ENCODE data around the gene CEP295NL. TPM values are rescaled to one million over a fixed set of nuclear protein-coding genes. Genes with fewer than 3 reads are reported as not detected.

The CEP295NL gene
- polyA plus RNA-seq, 3 donors = 0.38 to 0.81 TPM; not detected in 1

GRCh38 chr17:78844301-78845005 lies 58.5 kb downstream of the CEP295NL start:
- Histone ChIP-seq H2AFZ (ENCODE audit: insufficient read depth, low read depth, low read length, poor library complexity, severe bottlenecking) (no peak overlapping the region), H4K20me1 (ENCODE audit: insufficient read depth, low read length) (peaks cover under 1% of the 10 kb centered on the region), H3K4me1 (ENCODE audit: control insufficient read depth in 1 of 2, insufficient read depth in 2 of 2, low read length in 2 of 2) (peaks cover 11 to 22% of the 10 kb centered on the region in 2 donors), H3K27ac (ENCODE audit: low read depth in 1 of 2, low read length in 2 of 2) (no peak overlapping the region), H3K9ac (ENCODE audit: insufficient read depth, low read length, poor library complexity, severe bottlenecking) (no peak overlapping the region), H3K4me3 (replicated peaks in 1 of 3; ENCODE audit: low read depth in 2 of 3, low read length in 3 of 3) (no peak overlapping the region), H3K9me3 (replicated peaks in 1 of 2; ENCODE audit: control insufficient read depth in 1 of 2, insufficient read depth in 1 of 2, low read length in 2 of 2) (no peaks in the 10 kb centered on the region), H3K27me3 (ENCODE audit: control insufficient read depth in 2 of 2, insufficient read depth in 2 of 2, low read length in 2 of 2) (no peaks in the 10 kb centered on the region), H3K36me3 (replicated peaks in 1 of 2; ENCODE audit: control insufficient read depth in 1 of 2, insufficient read depth in 2 of 2, low read length in 2 of 2) (no peaks in the 10 kb centered on the region), H3K79me2 (ENCODE audit: insufficient read depth, low read length) (peaks cover 8% of the 10 kb centered on the region), H3K4me2 (replicated peaks; ENCODE audit: extremely low read depth, low read length, poor library complexity, severe bottlenecking) (no peak overlapping the region)
- DNase-seq = peak; percentile 37 to 86 (median 70)
- peaks cover 21% of the 10 kb centered on the region for H3K4me1 Mint-ChIP-seq
- H3K27me3 Mint-ChIP-seq (ENCODE audit: low read depth in 3 of 3) = peaks cover 1 to 3% (median 2%) of the 10 kb centered on the region in 3 donors
- H3K27ac Mint-ChIP-seq = peak overlapping the region in 5 of 7 donors; percentile 1 to 70 (median 52)
- no peak for TF ChIP-seq CTCF (IDR thresholded peaks at IDR 0.05)
- no peak overlapping the region for H3K4me3 Mint-ChIP-seq
- no peaks in the 10 kb centered on the region for H3K36me3 Mint-ChIP-seq
- intact Hi-C loops (cut with micrococcal nuclease) = loop anchor here (5.0 to 10.0 kb wide), 3 partner anchors 73 to 130 kb away; partner anchors contain the start of gene LGALS3BP (in 1 of the 2)
- no peaks in the 10 kb centered on the region for H3K9me3 Mint-ChIP-seq
- 37% methylated on average over 8 of the region's 9 CpGs for WGBS (ENCODE audit: insufficient coverage)

DNA sequence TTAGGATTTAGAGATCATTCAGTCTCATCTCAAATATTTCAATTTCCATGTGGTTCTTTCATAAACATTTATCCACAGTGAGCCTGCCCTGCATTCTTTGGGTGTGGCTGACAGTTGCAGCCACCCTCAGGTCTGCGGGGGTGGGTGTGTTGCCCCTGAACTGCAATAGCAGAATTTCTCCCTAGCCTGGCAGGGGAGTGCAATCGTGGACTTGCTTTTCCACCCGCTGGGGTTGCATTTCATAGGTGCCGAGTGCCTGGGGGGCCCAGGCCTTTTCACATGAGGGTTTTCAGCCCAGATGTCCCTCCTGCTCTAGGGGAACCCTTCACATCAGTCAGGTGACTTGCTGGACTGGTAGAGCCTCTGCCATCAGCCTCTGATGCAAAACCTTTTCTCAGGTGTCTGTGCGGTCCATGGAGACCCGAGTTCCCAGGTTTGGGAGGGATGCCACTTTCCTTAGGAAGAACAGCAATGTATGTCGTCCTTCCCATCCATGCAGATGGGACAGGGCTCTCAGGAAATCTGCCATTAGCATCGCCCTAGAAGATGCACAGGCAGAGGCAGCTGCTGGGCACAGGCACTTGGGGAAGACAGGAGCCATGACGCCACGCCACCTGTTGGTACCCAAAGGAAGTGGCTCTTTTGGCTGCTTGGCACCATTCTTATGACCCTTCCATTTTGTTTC lies 60.0 kb downstream of the CEP295NL start:
- H3K4me1 Mint-ChIP-seq = peaks cover 33% of the 10 kb centered on the region
- no peaks in the 10 kb centered on the region for H3K9me3 Mint-ChIP-seq
- peaks cover 22% of the 10 kb centered on the region for H3K79me2 ChIP-seq (ENCODE audit: insufficient read depth, low read length)
- WGBS (ENCODE audit: insufficient coverage) = 81% methylated on average over 7 of the region's 10 CpGs
- H3K4me2 ChIP-seq (replicated peaks; ENCODE audit: extremely low read depth, low read length, poor library complexity, severe bottlenecking) = no peak overlapping the region
- intact Hi-C loops (cut with micrococcal nuclease) = loop anchor here (5.0 to 10.0 kb wide), 3 partner anchors 74 to 132 kb away; partner anchors contain the start of gene LGALS3BP (in 1 of the 2)
- H3K4me3 ChIP-seq (replicated peaks in 1 of 3; ENCODE audit: low read depth in 2 of 3, low read length in 3 of 3) = no peak overlapping the region
- no peaks in the 10 kb centered on the region for H3K27me3 ChIP-seq (ENCODE audit: control insufficient read depth in 2 of 2, insufficient read depth in 2 of 2, low read length in 2 of 2)
- no peak overlapping the region for H2AFZ ChIP-seq (ENCODE audit: insufficient read depth, low read depth, low read length, poor library complexity, severe bottlenecking)
- H3K27ac Mint-ChIP-seq = peak overlapping the region in 1 of 7 donors; percentile 20
- no peaks in the 10 kb centered on the region for H3K9me3 ChIP-seq (replicated peaks in 1 of 2; ENCODE audit: control insufficient read depth in 1 of 2, insufficient read depth in 1 of 2, low read length in 2 of 2)
- H3K4me3 Mint-ChIP-seq = no peak overlapping the region
- peaks cover 0 to 2% of the 10 kb centered on the region in 2 donors for H3K36me3 ChIP-seq (replicated peaks in 1 of 2; ENCODE audit: control insufficient read depth in 1 of 2, insufficient read depth in 2 of 2, low read length in 2 of 2)
- peaks cover 1 to 3% (median 2%) of the 10 kb centered on the region in 3 donors for H3K27me3 Mint-ChIP-seq (ENCODE audit: low read depth in 3 of 3)
- TF ChIP-seq CTCF (IDR thresholded peaks at IDR 0.05) = peak; percentile 69
- H3K9ac ChIP-seq (ENCODE audit: insufficient read depth, low read length, poor library complexity, severe bottlenecking) = no peak overlapping the region
- H3K36me3 Mint-ChIP-seq = peaks cover 5 to 8% of the 10 kb centered on the region in 2 donors
- no peak overlapping the region for H3K27ac ChIP-seq (ENCODE audit: low read depth in 1 of 2, low read length in 2 of 2)
- H3K4me1 ChIP-seq (ENCODE audit: control insufficient read depth in 1 of 2, insufficient read depth in 2 of 2, low read length in 2 of 2) = peaks cover 18 to 33% of the 10 kb centered on the region in 2 donors
- peaks cover 13% of the 10 kb centered on the region for H4K20me1 ChIP-seq (ENCODE audit: insufficient read depth, low read length)
- DNase-seq = peak; percentile 57 to 64 (median 59)

Measured in CD14-positive monocyte (primary cell).